ENCODE results near the gene CD7. TPM values are rescaled to one million over a fixed set of nuclear protein-coding genes. Genes with fewer than 3 reads are reported as not detected.

The CD7 gene
- total and polyA plus RNA-seq, 9 of the 15 experiments (the other 6 are each of a cell fraction or from before 2014, with no cell fraction given): 0.21 to 0.35 TPM; not detected in 7

DNA sequence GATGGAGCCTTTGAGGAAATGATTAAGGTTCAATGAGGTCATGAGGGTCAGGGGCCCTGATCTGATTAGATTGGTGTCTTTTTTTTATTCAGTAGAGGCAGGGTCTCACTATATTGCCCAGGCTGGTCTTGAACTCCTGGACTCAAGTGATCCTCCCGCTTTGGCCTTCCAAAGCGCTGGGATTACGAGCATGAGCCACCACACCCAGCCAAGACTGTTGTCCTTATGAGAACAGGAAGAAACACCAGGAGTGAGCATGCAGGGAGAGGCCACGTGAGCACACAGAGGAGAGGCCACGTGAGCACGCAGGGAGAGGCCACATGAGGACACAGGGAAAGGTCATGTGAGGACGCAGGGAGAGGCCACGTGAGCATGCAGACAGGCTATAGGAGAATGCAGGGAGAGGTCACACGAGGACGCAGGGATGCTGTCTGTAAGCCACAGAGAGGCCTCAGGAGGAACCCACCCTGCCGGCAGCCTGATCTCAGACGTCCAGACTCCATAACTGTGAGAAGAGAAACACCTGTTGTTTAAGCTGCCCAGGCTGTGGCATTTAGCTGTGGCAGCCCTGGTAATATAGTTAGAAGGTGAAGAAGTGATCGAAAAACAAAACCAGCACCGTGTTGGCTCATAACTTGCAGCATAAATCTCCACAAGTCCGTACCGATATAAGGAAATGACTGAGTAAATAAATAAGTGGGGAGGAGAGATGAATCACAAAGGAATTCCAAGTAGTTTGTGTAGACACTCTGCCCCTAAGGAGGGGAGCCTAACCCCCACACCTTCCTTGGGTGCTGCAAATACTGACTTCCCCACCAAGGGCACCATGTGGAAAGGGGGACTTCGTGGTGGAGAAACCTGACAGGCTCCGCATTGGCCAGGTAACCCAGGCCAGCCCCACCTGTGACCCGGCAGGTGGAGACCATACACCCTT, 29.3 kb downstream of the CD7 start (continued):
- TF ChIP-seq, protein P1, sequence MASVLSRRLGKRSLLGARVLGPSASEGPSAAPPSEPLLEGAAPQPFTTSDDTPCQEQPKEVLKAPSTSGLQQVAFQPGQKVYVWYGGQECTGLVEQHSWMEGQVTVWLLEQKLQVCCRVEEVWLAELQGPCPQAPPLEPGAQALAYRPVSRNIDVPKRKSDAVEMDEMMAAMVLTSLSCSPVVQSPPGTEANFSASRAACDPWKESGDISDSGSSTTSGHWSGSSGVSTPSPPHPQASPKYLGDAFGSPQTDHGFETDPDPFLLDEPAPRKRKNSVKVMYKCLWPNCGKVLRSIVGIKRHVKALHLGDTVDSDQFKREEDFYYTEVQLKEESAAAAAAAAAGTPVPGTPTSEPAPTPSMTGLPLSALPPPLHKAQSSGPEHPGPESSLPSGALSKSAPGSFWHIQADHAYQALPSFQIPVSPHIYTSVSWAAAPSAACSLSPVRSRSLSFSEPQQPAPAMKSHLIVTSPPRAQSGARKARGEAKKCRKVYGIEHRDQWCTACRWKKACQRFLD (CRISPR knock-in tag; IDR thresholded peaks at IDR 0.05): peak; percentile 78; the same call in 1 of the 2 replicates
- TF ChIP-seq, protein P2, sequence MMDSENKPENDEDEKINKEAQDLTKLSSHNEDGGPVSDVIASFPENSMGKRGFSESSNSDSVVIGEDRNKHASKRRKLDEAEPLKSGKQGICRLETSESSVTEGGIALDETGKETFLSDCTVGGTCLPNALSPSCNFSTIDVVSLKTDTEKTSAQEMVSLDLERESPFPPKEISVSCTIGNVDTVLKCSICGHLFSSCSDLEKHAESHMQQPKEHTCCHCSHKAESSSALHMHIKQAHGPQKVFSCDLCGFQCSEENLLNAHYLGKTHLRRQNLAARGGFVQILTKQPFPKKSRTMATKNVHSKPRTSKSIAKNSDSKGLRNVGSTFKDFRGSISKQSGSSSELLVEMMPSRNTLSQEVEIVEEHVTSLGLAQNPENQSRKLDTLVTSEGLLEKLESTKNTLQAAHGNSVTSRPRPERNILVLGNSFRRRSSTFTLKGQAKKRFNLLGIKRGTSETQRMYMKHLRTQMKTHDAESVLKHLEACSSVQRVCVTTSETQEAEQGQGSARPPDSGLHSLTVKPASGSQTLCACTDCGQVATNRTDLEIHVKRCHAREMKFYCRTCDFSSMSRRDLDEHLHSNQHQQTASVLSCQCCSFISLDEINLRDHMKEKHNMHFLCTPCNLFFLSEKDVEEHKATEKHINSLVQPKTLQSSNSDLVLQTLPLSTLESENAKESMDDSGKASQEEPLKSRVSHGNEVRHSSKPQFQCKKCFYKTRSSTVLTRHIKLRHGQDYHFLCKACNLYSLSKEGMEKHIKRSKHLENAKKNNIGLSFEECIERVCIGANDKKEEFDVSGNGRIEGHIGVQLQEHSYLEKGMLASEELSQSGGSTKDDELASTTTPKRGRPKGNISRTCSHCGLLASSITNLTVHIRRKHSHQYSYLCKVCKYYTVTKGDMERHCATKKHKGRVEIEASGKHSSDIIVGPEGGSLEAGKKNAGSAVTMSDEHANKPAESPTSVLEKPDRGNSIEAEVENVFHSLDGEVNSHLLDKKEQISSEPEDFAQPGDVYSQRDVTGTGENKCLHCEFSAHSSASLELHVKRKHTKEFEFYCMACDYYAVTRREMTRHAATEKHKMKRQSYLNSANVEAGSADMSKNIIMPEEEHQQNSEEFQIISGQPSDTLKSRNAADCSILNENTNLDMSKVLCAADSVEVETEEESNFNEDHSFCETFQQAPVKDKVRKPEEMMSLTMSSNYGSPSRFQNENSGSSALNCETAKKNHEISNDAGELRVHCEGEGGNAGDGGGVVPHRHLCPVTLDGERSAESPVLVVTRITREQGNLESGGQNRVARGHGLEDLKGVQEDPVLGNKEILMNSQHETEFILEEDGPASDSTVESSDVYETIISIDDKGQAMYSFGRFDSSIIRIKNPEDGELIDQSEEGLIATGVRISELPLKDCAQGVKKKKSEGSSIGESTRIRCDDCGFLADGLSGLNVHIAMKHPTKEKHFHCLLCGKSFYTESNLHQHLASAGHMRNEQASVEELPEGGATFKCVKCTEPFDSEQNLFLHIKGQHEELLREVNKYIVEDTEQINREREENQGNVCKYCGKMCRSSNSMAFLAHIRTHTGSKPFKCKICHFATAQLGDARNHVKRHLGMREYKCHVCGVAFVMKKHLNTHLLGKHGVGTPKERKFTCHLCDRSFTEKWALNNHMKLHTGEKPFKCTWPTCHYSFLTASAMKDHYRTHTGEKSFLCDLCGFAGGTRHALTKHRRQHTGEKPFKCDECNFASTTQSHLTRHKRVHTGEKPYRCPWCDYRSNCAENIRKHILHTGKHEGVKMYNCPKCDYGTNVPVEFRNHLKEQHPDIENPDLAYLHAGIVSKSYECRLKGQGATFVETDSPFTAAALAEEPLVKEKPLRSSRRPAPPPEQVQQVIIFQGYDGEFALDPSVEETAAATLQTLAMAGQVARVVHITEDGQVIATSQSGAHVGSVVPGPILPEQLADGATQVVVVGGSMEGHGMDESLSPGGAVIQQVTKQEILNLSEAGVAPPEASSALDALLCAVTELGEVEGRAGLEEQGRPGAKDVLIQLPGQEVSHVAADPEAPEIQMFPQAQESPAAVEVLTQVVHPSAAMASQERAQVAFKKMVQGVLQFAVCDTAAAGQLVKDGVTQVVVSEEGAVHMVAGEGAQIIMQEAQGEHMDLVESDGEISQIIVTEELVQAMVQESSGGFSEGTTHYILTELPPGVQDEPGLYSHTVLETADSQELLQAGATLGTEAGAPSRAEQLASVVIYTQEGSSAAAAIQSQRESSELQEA (IDR thresholded peaks at IDR 0.05; ENCODE audit: low read depth): 0 out of 2 replicates have a peak, but pooled peaks have one; percentile 32
- TF ChIP-seq MAFK (IDR thresholded peaks at IDR 0.05; ENCODE audit: low read length) (peak; percentile 51), PRMT5 (CRISPR knock-in tag; IDR thresholded peaks at IDR 0.05) (no peak), HNRNPUL1 (IDR thresholded peaks at IDR 0.05; ENCODE audit: low read length) (no peak), ZNF239 (CRISPR knock-in tag; IDR thresholded peaks at IDR 0.05) (peak; percentile 14; the same call in 1 of the 2 replicates), MIER1 (IDR thresholded peaks at IDR 0.05; ENCODE audit: low read depth) (no peak), KLF1 (tag; IDR thresholded peaks at IDR 0.05) (peak; percentile 83), NFIX (CRISPR knock-in tag; IDR thresholded peaks at IDR 0.05; ENCODE audit: low read depth) (no peak), KDM1A (IDR thresholded peaks at IDR 0.05) (peak in 1 of 2 experiments; percentile 46; a peak in 3 of 4 replicates), ZNF586 (CRISPR knock-in tag; conservative IDR thresholded peaks at IDR 0.05) (0 out of 2 replicates have a peak, but pooled peaks have one; percentile 45), ZKSCAN3 (CRISPR knock-in tag; IDR thresholded peaks at IDR 0.05) (no peak), JUN (IDR thresholded peaks at IDR 0.05; ENCODE audit: borderline replicate concordance, low read depth, low read length) (peak; percentile 92; the same call in 1 of the 2 replicates), JUN (CRISPR knock-in tag; IDR thresholded peaks at IDR 0.05; ENCODE audit: borderline replicate concordance) (no peak)
- TF ChIP-seq, protein P3, sequence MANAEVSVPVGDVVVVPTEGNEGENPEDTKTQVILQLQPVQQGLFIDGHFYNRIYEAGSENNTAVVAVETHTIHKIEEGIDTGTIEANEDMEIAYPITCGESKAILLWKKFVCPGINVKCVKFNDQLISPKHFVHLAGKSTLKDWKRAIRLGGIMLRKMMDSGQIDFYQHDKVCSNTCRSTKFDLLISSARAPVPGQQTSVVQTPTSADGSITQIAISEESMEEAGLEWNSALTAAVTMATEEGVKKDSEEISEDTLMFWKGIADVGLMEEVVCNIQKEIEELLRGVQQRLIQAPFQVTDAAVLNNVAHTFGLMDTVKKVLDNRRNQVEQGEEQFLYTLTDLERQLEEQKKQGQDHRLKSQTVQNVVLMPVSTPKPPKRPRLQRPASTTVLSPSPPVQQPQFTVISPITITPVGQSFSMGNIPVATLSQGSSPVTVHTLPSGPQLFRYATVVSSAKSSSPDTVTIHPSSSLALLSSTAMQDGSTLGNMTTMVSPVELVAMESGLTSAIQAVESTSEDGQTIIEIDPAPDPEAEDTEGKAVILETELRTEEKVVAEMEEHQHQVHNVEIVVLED (CRISPR knock-in tag; IDR thresholded peaks at IDR 0.05): no peak; the same call in 1 of the 2 replicates

All from K562 (cell line).